Right hindlimb (tissue), 1 donor: ENCODE measurements around the gene CLIC6.
A peak's percentile ranks its signal among the peaks of the same experiment; 100 is the strongest.

Experiments
- DNase-seq: peaks from one replicate; pipeline ENCODE4 v3.0.0-alpha.2; 2018

Gene CLIC6

DNA sequence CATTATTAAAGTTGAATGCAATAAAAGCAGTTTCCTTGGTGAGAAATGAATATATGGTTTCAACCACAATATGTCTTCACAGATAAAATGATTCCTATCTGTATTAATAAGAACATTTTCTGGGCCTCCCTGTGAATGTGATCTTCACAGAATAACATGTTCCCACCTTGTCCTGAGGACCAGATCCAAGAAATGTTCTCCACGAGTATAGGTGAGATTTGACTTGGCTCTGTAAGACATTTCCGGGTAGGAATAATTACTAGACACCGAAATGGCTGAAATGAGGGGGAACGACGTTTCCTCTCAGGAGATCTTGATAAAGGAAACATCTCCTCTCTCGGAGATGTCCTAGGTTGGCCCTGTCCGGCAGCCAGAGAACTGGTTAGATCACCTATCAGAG, 61.4 kb downstream of the CLIC6 start:
- no peak for DNase-seq

DNA sequence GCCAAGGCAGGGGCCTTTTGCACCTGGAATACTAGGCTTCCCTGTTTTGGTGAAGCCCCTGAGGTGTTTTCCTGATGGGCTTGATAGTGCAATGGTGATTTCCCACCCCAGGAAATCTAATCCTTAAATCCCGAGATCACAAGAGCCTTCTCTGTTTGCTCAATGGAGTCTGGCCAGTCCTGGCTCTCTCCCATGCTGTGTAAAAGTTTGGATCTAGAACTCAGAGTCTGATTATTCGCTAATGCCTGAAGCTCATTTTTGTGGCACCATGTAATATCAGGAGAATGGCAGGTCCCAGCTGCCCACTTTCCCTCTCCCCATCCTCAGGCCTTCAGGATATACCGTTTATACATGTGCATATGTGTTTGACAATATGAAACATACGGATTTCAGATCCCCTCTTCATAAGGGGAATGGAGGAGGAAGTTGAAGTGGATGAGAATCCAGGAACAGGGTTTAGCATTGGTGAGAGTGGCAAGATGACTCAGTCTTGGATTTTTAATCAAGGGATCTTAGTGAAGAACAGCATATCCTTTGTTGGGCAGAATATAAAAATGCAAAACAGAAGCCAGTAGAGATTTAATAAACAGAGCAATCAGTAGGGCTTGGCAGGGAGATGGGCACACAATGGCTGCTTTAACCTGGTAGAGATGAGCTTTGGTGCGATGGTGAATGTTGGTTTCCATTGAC, 62.1 kb downstream of the CLIC6 start:
- DNase-seq, result no peak

DNA sequence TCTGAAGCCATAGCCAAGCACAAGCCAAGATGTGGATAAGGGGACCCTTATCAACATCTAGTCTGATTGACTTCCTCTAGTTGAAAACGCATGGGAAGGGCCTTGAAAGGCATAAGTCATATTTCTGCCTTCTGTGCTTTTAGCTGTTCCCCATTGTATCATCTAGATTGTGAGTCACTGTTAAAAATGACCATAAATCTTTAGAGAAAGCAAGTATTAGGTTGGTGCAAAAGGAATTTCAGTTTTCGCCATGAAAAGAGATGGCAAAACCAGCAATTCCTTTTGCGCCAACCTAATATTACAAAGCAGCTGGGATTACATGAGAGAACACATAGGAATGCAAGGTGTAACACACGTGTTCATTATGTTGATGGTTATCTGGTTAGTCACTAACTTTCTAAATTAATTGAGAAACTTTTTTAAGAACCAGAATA, 63.6 kb downstream of the CLIC6 start:
- DNase-seq, result no peak

DNA sequence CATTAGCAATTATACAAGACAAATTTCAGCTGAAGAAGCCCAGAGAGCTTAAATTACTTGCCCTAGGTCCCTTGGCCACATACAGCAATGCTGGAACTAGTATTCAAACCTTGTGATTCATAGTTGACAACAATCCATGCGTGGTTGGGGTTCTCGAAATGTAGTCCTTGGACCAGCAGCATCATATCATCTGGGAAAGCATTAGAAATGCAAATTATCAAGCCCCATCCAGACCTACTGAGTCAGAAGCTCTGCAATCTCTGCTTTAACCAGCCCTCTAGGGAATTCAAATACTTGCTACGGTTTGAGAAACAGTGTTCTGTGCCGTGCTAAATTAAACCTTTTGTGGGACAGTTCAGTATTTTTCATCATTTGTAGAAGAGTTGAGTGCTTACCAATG, 65.1 kb downstream of the CLIC6 start:
- no peak for DNase-seq

DNA sequence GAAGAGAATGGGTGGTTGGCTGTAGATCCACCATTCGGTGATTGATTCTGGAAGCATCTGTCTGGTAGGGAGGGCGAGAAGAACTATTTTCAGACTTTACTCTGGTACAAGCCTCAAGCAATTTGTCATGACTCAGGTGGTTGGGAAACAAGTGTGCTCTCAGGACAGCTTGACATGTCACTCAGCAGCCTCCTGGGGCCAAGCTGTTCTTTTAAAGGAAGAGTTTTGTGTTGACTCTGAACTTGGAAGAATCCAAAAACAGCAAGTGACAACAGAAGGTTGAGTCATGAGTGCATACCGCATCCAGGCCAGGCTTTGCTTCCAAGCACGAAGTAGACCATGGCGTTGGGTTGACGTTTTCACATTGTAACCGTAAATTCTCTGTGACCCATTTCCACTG, 65.9 kb downstream of the CLIC6 start:
- no peak for DNase-seq

DNA sequence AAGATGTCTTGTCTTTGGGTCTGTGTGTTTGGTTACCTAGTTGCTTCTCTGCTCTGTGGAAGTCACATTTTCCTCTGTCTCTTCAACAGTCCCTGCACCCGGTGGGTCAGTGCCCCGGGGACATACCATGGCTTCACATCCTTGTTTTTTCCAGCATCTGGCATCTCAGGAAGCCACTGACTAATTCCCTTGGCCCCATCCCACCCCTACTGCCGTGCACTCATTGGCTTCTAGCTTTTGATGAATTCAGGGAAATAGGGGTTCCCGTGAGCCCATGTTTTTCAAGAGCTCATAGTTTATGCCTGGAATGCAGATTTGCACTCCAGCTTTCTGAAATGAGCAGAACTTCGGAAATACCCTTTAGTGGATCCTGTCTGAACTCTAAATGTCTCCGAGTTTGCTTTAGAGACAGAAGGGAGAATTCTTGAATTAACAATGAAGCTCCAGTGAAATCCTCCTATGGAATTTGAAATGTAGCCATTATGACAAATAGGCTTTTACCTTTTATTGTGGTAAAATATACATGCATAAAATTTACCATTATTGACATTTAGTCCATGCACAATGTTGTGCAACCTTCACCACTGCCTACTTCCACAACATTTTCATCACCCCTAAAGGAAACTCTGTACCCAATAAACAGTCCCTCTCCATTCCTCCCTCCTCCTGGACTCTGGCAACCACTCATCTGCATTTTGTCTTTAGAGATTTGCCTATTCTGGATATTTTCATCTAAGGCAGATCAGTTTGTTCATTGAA, 67.5 kb downstream of the CLIC6 start:
- no peak for DNase-seq

DNA sequence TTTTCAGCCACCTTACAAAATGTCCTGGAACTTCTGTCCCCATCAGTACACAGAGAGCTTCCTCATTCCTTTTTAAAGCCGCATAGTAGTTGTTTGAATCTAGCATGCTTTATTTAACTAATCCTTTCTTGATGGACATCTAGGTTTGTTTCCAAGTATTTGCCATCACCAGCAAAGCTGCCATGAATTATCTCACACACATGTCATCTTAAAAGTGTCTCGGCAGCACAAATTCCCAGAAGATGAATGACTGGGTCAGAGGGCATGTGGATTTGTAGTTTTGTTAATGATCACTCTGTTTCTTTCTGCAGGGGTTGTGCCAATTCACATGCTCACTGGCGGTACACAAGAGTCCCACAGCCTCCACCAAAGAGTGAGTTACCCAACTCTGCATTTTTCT, 68.3 kb downstream of the CLIC6 start:
- no peak for DNase-seq

DNA sequence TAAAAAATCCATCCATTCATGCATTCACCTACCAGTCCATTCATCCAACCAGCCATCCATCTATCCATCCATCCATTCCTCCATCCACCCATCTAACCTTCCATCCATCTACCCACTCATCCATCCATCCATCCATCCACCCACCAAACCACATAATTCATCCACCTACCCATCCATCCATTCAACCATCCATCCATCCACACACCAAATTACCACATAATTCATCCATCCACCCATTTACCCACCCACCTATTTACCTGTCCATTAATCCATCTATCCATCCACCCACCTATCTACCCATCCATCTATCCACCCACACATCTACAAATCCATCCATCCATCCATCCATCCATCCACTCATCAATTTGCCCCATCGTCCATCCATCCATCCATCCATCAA, 71.4 kb downstream of the CLIC6 start:
- no peak for DNase-seq

DNA sequence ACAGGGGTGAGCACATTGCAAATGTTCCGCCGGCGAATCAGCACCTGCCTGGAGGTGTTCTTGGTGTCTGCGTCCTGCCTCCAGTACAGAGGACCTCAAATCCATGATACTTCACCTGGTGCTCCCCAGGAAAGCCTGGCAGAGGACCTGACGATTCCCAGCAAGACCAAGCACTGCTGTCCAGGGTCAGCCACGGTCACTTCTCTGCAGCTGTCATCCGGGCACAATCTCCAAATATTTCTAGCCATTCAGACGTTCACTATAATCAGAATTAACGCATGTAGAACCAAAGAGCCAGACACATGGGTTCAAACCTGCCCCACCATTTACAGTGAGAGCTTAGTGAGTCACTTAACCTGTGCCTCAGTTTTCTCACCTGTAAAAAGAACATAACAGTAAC, 74.5 kb downstream of the CLIC6 start:
- no peak for DNase-seq

DNA sequence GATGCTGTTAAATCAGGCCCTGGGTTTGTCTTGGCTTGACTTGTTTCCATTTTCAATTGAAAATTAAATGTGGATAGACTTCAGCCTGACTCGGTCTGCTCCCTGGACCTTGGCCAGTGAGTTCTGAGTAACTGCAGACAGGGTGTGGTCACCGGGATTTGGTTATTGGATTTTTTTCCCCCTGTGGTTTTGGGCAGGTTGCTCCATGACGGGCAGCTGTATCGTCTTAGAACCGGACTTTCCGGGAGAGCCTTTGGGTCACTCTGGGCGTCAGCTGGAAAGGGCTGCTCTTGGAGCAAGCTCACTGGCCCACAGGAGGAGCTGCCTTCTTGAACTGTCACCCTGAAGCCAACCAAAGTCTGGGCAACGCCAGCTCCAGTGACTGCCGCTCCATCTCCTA, 75.0 kb downstream of the CLIC6 start:
- no peak for DNase-seq

DNA sequence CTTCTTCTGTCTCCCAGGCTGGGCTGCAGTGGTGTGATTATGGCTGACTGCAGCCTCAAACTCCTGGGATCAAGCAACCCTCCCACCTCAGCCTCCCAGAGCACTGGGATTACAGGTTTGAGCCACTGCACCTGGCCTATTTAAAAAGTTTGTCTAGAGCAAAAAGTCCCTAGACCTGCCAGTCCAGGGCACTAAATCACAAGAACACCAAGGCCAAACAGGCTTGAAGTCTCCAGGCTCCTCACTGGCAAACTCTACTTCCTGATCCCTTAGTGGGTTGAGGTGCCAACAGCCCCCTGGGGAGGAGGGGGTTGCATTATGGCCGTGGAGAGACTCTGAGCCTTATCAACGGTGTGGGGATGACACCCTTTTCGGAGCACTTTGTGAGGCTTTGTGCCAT, 76.0 kb downstream of the CLIC6 start:
- no peak for DNase-seq

DNA sequence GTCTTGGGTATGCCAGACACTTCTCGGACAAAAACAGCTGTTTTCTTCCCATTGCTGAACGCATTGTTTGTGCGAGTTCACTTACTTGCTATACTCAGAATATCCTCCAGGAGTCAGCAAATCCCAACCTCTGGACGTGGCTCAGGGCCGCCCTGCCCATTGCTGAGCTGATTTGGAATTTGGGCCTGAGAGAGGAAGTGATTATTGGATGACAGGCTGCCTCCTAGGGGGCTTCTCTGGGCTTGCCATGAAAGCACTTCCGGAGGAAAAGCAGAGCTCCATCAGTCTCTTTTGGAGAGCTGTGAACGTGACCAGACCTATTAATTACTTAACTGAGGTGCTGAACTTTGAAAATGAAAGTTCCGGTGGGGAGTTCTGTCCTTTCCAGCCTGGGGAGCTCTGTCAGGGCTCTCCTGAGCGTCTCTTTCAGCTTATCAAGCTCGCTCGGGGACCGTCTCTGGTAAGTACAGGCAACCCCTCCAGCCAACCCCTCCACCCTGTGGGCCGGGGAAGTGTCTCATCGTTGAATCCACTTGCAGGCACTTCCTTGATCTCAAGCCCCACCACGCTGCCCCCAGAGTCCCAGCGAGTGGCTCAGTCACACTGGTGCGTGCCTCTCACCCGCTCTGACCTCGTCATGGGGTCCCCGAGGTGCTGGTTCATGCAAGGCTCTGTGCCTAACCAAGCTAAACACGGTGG, 76.9 kb downstream of the CLIC6 start:
- peak; percentile 86 for DNase-seq

DNA sequence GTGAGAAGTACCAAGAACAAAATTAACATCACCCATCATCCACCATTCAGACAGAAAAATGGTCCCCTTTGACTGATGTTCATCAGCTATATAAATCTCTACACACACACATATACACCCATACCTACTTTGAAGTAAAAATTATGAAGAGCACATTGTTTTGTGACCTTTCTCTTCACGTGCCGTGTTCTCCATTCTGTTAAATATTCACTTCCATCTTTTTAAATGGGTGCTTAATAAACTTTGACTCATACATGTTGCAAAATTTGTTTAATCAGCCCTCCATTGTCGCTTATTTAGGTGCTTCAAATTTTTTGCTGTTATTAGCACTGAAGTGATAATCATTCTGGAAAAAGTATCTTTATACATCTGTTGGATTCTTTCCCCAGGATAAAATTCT, 80.1 kb downstream of the CLIC6 start:
- DNase-seq, result no peak

DNA sequence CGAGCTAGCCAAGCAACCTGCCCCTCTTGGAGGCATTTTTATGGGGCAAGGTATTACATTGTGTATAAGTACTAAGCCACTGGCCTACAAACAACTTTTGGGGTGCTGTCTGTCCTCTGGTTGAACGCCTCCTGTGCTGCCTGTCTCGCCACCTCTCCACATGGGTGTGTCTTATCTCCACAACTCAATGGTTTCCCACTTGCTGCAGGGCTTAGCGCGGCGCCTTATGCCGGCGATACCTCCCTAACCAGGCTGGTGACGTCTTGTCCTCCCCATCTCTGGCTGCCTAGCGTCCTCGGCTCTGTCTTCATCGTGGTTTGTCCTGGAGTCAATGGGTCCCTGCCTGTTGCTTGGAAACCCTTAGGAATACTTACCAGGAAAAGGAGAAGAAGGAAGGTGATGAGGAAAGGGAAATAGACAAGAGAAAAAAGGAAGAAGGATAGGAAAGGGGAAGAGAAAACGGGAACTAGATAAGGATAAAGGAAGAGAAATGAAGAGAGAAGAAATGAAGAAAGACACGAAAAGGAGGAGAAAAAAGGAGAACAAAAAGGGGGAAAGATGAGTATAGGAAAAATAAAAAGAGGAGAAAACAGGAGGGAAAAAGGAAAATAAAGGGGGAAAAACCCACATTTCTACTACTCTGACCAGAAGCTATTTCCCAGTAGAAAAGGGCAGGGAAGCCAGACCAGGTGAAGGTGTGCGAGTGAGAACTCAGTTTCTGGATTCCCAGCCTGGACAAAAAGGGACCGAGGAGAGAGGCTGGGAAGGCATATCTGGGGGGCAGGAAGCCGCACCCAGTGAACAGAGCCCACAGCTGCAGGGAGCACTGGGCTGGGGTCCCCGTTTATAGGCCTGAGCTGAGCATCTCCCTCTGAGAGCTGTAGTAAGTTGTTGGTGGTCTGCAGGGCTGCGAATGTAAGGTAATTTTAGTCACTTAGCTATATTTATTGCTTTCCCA, 86.2 kb downstream of the CLIC6 start:
- DNase-seq, result no peak

DNA sequence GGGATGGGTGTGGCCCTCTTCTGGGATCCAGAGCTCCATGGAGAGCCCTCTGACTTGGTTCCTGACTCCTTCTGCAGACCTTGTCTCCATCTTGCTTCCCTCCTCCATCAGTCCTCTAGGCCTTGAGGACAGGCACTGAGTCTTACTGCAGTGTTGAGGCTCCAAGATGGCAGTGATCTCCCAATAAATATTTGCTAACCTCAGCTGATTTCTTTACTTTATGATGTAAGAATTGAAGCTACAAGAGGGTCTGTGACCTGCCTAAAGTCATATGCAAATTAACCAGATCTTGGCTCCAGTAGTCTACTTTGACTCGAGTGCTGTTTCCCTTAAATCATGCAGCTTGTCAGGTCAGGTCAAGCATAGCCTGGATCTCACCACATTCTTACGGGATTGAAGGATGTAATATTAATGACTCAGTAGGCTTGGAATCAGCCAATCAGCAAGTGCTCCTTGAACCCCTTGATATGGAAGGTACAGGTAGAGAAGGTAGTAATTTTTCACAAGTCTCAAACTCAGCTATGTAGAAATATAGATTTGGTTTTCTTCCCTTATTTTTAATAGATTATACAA, 93.0 kb downstream of the CLIC6 start:
- no peak for DNase-seq

DNA sequence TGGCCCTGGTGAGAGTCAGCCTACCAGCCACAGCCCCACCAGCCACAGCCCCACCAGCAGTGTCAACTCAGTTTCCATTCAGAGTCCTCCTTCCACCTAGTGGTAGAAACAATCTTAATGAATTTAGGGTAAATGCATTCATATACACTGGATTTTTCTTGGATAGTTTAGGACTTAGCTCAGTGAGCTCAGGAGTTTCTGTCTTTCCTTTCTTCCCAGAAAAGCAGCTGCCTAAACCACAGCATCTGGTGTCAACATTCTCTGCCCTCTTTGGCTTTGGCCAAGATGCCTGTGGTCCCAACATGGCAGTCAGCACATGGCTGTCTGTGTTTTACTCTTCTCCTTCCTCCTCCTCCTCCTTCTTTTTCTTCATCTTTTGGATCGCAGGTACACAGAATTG, 94.0 kb downstream of the CLIC6 start:
- DNase-seq, result no peak

DNA sequence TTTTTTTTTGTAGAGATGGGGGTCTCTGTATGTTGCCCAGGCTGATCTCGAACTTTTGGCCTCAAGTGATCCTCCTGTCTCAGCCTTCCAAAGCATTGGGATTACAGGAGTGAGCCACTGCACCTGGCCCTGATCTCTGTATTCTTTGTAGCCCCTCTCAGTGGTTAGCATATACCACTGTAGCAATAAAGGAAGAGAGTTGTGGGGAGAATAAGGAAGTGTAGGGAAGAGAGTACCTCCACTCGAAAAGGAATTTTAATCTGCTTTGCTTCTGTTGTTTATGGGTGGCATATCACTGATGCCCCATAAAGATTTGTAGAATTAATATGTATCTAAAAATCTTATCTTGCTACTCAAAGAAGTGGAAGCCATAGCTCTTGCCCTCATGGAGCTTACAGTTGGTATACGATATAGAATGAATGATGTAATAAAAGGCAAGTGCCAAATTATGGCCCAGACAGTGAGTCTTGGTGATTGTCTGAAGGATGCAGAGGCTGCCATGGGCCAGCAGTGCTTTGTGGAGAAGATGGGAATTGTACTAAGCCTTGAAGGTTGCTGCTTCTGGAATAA, 96.0 kb downstream of the CLIC6 start:
- DNase-seq, result no peak

DNA sequence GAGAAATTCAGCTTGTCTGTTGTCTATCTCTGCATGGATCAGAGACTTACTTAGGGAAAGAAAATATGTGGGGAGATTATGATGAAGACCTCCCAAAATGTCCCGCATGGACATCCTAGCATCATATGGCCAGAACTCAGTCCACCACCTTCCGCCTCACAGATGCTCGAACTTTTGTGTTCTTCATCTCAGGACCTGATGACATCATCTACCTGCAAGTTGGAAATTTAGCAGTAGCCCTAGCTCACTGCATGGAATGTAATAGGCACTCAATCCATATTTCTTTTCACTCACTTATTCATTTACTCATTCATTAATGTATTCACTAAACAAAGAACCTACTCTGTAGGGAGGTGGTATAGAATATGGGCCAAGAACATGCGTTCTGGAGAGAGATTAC, 96.8 kb downstream of the CLIC6 start:
- no peak for DNase-seq

DNA sequence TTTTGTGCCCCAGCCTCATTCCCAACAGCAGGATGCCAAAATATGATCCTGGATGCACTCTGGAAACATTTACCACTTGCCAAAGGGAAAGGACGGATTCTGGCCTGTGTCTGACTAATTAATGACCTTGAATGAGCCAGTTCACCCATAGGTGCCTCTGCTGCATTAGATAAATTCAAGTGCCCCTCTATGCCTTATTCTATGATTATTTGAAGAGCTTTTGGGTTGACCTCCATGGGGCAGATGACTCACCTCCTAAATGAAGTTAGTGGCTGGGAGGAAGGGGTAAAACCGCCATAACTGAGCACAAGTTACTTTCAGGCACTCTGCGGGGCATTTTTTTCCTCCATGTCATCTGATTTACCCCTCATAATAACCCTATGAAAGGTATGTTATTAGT, 98.1 kb downstream of the CLIC6 start:
- no peak for DNase-seq
